ENCODE results near the gene SLC6A9.

SLC6A9 gene

DNA sequence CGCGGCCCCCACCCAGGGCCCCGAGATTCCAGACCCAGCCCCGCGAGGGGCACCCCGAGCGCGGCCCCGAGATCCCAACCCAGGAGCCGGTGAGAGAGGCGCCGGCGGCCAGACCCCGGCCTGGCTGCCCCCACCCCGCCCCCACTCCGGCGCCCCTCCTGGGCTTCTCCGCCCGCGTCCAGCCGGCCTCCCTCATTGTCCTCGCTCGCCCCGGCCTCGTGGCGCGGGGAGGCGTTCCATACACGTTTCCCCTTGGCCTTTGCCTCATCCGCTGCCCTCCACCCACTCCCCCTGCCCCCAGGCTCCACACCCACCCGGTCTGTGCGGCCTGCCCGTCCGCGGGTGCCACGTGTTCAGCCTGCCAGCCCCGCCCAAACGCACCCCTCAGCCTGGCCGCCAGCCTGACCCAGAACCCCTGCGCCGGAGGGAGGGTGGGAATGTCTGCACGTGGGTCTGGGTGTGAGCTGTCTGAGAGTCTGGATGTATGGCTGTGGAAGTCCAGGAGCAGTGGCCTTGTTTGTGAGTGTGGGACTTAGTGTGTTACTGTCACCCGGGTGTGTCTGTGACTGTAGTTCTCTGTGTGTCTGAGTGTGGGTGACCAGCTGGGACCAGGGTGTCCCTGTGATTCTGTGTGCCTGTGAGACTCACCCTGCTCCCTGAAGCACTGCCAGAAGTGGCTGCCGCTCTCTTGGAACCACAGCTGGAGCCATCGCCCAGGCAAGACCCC, 51.6 kb downstream of the SLC6A9 start:
- peak; percentile 71 for DNase-seq (ENCODE audit: low spot score)
- no peak for TF ChIP-seq CTCF (IDR thresholded peaks at IDR 0.05; ENCODE audit: borderline replicate concordance, control extremely low read depth, extremely low read depth, insufficient read depth, missing control alignments)
- in situ Hi-C loops (cut with MboI; ENCODE audit: low sequenced_read_pairs, unreplicated experiment), result no loop called here

GRCh38 chr1:43979261-43979527, 52.1 kb downstream of the SLC6A9 start:
- peak; percentile 48 for DNase-seq (ENCODE audit: low spot score)
- TF ChIP-seq CTCF (IDR thresholded peaks at IDR 0.05; ENCODE audit: borderline replicate concordance, control extremely low read depth, extremely low read depth, insufficient read depth, missing control alignments), result no peak
- in situ Hi-C loops (cut with MboI; ENCODE audit: low sequenced_read_pairs, unreplicated experiment), result no loop called here

DNA sequence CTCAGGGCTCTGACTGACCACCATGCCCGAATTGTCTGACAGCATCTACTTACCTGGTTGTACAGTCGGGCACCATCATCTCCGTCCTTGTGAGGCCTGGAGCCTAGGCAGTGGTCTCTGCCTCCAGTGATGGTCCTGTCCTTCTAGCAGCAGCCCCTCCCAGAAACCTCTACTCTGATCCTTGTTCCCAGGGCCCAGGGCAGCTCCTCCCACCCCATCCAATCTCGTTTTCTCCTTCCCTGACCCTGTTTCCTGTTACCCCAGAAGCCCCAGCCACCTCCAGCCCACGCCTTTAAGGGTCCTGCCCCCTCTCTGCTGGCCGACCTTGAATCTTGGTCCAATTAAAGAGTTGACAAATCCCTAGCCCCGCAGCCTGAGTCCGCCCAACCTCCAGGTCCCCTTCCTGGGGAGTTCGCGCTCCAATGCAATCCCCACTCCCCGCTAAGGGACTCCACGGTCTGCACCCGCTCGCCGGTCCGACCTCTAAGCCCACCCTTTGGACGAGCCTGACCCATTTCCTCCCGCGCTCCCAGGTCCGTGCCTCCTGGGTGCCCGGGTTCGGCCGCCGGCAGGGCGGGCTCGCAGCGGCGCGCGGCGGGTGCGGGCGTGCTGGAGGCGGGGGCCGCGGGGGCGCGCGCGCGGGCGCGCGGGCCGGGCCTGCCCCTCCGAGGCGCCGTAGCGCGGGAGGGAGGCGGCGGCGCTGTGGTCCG, 52.6 kb downstream of the SLC6A9 start, which contains the start of gene B4GALT2:
Gene B4GALT2, plus strand, starts transcription at position 660 of the 710 bp plus-strand sequence. CDS start 1,951 bp downstream, outside the sequence.
- no peak for TF ChIP-seq CTCF (IDR thresholded peaks at IDR 0.05; ENCODE audit: borderline replicate concordance, control extremely low read depth, extremely low read depth, insufficient read depth, missing control alignments)
- in situ Hi-C loops (cut with MboI; ENCODE audit: low sequenced_read_pairs, unreplicated experiment), result no loop called here
- DNase-seq (ENCODE audit: low spot score), result peak; percentile 87

DNA sequence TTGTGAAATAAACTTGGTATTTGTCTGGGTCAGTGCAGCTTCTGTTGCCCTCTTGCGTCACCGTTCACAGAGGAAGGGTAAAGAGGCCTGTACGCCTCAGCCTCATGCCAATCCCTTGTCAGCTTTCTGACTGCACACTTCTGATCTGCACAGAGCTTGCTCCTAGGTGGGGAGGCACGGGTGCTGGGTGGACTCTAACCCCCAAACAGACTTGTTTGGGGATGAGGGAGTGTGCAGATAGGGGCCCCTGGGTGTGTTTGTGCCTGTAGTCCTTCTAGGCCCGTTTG, 53.1 kb downstream of the SLC6A9 start:
- in situ Hi-C loops (cut with MboI; ENCODE audit: low sequenced_read_pairs, unreplicated experiment), result no loop called here
- DNase-seq (ENCODE audit: low spot score), result no peak
- no peak for TF ChIP-seq CTCF (IDR thresholded peaks at IDR 0.05; ENCODE audit: borderline replicate concordance, control extremely low read depth, extremely low read depth, insufficient read depth, missing control alignments)

DNA sequence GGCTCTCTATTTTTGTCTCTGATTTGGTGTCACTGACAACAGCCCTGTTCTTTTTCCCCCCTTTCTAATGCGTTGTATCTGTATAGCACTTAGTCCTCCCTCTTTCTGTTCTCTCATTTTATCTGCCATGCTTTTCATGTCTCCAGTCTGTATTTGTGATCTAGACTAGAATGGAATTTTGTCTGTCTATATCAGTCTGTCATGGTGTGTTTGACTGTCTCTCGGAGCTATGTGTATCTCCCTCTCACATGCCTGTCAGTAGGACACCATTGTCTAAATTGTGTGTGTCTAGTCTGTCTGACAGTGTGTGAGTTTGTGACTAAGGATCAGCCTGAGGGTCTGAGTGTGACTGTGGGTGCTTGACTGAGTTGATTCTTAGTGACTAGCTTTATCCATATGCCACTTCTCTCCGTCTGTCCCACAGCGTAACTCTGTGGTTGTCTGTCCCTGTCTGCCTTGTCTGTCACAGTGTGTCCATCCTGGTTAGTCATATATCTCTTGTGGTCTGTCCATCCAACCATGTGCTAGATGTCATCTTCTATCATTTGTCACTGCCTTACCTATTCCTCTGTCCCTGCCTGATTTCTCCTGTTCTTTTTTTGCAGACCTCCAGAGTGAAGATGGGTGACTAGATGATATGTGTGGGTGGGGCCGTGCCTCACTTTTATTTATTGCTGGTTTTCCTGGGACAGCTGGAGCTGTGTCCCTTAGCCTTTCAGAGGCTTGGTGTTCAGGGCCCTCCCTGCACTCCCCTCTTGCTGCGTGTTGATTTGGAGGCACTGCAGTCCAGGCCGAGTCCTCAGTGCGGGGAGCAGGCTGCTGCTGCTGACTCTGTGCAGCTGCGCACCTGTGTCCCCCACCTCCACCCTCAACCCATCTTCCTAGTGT, 53.6 kb downstream of the SLC6A9 start:
- no peak for TF ChIP-seq CTCF (IDR thresholded peaks at IDR 0.05; ENCODE audit: borderline replicate concordance, control extremely low read depth, extremely low read depth, insufficient read depth, missing control alignments)
- no peak for DNase-seq (ENCODE audit: low spot score)
- in situ Hi-C loops (cut with MboI; ENCODE audit: low sequenced_read_pairs, unreplicated experiment), result no loop called here

DNA sequence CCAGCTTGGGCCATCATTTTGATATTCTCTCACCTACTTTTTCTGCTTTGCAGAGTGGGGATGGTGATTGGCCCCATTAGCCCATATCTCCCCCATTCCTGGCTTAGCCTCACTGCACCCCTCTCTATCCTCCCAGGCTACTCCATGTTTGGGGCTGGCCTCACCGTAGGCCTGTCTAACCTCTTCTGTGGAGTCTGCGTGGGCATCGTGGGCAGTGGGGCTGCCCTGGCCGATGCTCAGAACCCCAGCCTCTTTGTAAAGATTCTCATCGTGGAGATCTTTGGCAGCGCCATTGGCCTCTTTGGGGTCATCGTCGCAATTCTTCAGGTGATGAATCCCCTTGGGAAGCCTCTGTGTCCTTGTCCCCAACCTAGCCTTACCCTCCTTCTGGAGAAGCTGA, 54.4 kb downstream of the SLC6A9 start:
- no peak for TF ChIP-seq CTCF (IDR thresholded peaks at IDR 0.05; ENCODE audit: borderline replicate concordance, control extremely low read depth, extremely low read depth, insufficient read depth, missing control alignments)
- DNase-seq (ENCODE audit: low spot score), result no peak
- in situ Hi-C loops (cut with MboI; ENCODE audit: low sequenced_read_pairs, unreplicated experiment), result no loop called here
